ENCODE measurements around the gene KCTD5. TPM values are rescaled to one million over a fixed set of nuclear protein-coding genes. Genes with fewer than 3 reads are reported as not detected.
"Not testable (repeated sequence)": the region's sequence is repeated elsewhere in the genome, so short reads cannot be mapped to it uniquely, and the experiment has no call there.

KCTD5 gene
- total RNA-seq, 4 donors from 2014 or later = 4.6 to 21.6 (median 12.7) TPM

GRCh38 chr16:2686912-2687507, 4.7 kb downstream of the KCTD5 start:
- intact Hi-C loops (cut with DNase I; ENCODE audit: low total_unique reads) = no loop called here
- H3K27ac ChIP-seq = no peak overlapping the region
- TF ChIP-seq POLR2A (IDR thresholded peaks at IDR 0.05) = no peak
- no peak for TF ChIP-seq CTCF (IDR thresholded peaks at IDR 0.05)
- no peaks in the 10 kb centered on the region for H3K36me3 ChIP-seq
- H3K4me3 ChIP-seq = no peak overlapping the region
- no peaks in the 10 kb centered on the region for H3K9me3 ChIP-seq
- no peaks in the 10 kb centered on the region for H3K27me3 ChIP-seq
- no peak for DNase-seq
- no peaks in the 10 kb centered on the region for H3K4me1 ChIP-seq

- TF ChIP-seq POLR2A (IDR thresholded peaks at IDR 0.05) (no peak), CTCF (IDR thresholded peaks at IDR 0.05) (no peak)
- no peak for DNase-seq
- no peak overlapping the region for H3K27ac ChIP-seq
- no peaks in the 10 kb centered on the region for H3K27me3 ChIP-seq
- no peaks in the 10 kb centered on the region for H3K36me3 ChIP-seq
- intact Hi-C loops (cut with DNase I; ENCODE audit: low total_unique reads) = no loop called here
- H3K9me3 ChIP-seq = no peaks in the 10 kb centered on the region
- no peak overlapping the region for H3K4me3 ChIP-seq
- peaks cover 0 to 2% of the 10 kb centered on the region in 2 donors for H3K4me1 ChIP-seq
These were observed 5.4 kb downstream of the KCTD5 start for GRCh38 chr16:2687531-2688308.

- H3K9me3 ChIP-seq; H3K4me1 ChIP-seq; H3K27ac ChIP-seq; DNase-seq; intact Hi-C loops (cut with DNase I; ENCODE audit: low total_unique reads); H3K27me3 ChIP-seq; H3K36me3 ChIP-seq; H3K4me3 ChIP-seq: not testable (repeated sequence)
These were observed 7.1 kb downstream of the KCTD5 start for GRCh38 chr16:2689422-2689821.

- Histone ChIP-seq H3K4me3 (no peak overlapping the region), H3K36me3 (no peaks in the 10 kb centered on the region), H3K4me1 (peaks cover 0 to 7% of the 10 kb centered on the region in 2 donors), H3K27ac (no peak overlapping the region), H3K27me3 (no peaks in the 10 kb centered on the region), H3K9me3 (no peaks in the 10 kb centered on the region)
- TF ChIP-seq CTCF (IDR thresholded peaks at IDR 0.05) (no peak), POLR2A (IDR thresholded peaks at IDR 0.05) (no peak)
- no peak for DNase-seq
- intact Hi-C loops (cut with DNase I; ENCODE audit: low total_unique reads) = no loop called here
These were observed 7.9 kb downstream of the KCTD5 start for GRCh38 chr16:2689968-2690801.

GRCh38 chr16:2690852-2691251, 8.5 kb downstream of the KCTD5 start:
- Histone ChIP-seq H3K4me3 (no peak overlapping the region), H3K27ac (no peak overlapping the region), H3K4me1 (peaks cover 0 to 7% of the 10 kb centered on the region in 2 donors), H3K9me3 (no peaks in the 10 kb centered on the region), H3K36me3 (no peaks in the 10 kb centered on the region), H3K27me3 (no peaks in the 10 kb centered on the region)
- no peak for TF ChIP-seq CTCF (IDR thresholded peaks at IDR 0.05)
- no peak for TF ChIP-seq POLR2A (IDR thresholded peaks at IDR 0.05)
- no peak for DNase-seq
- intact Hi-C loops (cut with DNase I; ENCODE audit: low total_unique reads) = no loop called here
